Anterior cingulate cortex (tissue), 58 donors: ENCODE data around the gene PNPO.
"Not testable (repeated sequence)": the region's sequence is repeated elsewhere in the genome, so short reads cannot be mapped to it uniquely, and the experiment has no call there.

ENCODE experiments used
- DNase-seq, 58 donors: peaks; one replicate each; lab custom pipeline; 2025; lab: John Stamatoyannopoulos, UW

PNPO gene

DNA sequence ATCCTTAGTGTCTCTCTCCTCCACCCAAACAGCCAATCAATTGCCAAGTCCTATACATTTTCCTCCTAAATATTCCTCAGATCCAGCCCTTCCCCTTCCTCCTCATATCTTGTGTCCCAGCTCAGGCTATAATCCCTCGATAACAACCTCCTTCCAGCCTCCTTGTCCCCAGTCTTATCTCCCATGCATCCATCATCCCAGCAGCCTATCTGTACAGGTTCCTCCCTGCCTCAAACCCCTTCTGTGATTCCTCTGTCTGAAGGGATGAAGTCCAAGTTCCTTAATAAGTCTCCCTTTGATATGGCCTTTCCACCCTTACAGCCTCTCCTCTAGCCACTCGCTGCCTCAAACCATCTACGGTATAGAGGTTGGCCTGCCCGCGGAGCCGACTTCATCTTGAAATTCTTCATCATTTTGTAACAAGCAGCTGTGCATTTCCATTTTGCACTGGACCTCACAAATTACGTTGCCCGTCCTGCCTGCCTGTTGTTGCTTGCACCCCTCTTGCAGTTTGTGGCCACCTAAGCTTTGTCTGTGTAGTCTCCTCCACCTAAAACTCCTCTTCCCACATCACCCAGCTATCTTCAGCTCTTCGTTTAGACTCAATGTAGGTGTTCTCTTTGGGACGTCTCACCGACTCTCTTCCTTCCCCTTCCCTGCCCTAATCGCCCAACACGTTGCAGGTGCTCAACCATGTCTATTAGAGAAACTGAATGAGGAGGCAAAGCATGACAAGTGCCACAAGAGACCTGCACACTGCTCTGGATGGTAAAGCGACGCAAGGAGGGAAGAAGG is 28.8 kb downstream of the PNPO start:
- DNase-seq, result peak in 1 of 58 donors; percentile 20

DNA sequence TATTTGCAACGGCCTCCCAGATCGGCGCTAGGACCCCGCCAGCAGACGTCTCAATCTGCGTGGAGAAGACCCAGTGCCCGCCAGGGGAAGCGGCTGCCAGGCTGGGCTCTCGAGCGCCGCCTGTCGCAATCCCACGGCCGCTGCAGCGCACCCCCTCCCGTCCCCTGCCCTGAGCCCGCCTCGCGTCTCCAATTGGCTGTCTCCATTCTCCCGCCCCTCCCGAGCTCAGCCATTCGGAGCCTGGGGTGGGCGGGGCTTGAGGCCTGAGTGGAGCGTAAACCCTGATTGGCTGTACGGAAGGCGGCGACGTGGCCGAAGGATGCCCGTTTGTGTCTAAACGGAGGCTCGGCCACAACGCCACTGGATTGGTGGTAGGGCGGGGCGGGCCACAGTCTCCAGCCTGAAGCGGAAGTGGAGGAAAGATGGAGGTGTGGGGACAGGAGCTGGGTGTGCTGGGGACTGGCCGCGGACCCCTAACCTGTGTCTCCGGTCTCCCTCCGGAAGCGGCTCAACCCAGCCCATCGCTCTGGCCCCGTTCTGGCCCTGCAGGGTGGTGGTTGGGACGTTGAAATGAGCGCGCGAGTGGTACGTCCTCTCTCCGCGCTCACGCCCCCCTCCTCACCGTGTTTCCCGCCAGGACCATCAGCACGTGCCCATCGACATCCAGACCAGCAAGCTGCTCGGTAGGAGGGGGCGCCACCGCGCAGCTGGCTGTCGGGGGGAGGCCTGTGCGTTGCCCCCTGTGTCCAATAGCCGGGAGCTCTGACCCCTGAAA is 29.5 kb downstream of the PNPO start, which contains the start of gene CDK5RAP3:
TSS of gene CDK5RAP3 (plus strand) at position 389 of the 775 bp plus-strand sequence. CDS start at position 423, 34 bp downstream.
- peak; percentile 78 to 100 (median 99) for DNase-seq

DNA sequence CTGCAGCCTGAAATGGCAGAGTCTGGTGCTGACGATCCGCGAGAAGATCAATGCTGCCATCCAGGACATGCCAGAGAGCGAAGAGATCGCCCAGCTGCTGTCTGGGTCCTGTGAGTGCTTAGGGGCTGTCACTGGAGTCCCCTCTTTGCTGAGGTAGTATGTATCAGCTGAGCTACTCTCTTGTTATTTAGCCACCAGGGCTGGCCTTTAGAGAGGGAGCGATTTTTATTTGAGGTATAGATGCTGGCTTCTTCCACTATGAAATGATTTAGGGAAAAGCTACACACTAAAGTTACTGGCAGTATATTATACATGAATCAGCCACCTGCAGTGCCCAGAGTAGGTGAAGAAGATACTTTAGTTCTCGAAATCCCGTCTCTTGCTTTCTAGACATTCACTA is 32.2 kb downstream of the PNPO start:
- DNase-seq, result no peak

DNA sequence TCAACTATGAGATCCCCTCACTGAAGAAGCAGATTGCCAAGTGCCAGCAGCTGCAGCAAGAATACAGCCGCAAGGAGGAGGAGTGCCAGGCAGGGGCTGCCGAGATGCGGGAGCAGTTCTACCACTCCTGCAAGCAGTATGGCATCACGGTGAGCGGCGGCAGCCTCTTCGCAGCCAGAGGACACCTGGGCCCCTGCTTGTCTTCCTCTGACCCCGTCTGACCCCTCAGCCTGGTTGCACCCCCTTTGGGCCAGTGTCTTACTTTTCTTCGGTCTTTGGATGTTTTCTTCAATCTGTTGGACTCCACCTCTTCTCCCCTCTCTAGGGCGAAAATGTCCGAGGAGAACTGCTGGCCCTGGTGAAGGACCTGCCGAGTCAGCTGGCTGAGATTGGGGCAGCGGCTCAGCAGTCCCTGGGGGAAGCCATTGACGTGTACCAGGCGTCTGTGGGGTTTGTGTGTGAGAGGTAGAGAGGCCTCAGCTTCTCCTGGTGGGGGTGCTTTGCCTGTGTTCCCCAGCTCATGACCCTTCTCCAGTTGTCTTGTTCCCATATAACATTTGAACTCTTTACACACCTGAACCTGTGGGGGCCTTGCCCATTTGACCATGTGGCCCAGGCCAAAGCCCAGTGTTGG is 33.9 kb downstream of the PNPO start:
- no peak for DNase-seq

DNA sequence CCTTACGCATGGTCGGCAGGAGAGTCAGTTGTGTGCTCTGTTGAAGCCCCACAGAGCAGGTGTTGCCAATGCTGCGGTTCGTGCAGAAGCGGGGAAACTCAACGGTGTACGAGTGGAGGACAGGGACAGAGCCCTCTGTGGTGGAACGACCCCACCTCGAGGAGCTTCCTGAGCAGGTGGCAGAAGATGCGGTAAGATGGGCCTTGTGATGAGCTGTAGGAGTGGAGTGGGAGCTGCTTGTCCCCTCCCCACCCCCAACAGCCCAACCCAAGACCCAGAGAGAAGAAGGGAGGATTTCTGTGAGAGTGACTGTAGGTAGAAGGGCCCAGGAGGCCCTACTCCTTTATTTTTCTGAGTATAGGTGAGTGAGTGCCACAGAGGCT is 34.4 kb downstream of the PNPO start:
- DNase-seq, result no peak

DNA sequence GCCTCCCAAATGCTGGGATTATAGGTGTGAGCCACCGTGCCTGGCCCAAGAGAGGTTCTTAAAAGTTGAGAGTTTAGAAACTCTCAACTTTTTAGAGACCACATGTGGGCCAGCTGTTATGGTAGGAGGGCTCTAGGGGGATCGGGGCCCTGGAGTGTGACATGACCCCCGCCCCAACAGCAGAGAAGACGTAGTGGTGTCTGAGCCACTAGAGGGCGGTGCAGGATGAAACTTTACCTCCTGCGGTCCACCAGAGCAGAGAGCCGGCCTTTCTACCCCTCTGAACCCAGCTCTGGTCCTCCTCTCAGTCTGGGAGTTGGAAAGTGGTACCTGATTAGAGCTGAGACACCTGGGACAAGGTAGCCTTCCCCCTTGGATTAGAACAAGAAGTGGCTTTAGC is 37.0 kb downstream of the PNPO start:
- DNase-seq, result peak in 35 of 58 donors; percentile 3 to 65 (median 24)

DNA sequence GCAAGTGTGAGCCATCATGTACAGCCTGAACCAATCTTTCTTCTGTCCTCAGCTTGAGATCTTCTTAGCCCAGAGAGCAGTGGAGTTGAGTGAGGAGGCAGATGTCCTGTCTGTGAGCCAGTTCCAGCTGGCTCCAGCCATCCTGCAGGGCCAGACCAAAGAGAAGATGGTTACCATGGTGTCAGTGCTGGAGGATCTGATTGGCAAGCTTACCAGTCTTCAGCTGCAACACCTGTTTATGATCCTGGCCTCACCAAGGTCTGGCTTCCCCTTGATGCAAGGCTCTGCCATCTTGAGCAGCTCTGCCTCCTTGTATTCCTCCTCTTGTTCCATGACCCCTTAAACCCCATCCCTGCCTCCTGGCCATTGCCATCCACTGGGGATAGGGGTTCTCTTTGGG is 39.2 kb downstream of the PNPO start:
- DNase-seq, result no peak

DNA sequence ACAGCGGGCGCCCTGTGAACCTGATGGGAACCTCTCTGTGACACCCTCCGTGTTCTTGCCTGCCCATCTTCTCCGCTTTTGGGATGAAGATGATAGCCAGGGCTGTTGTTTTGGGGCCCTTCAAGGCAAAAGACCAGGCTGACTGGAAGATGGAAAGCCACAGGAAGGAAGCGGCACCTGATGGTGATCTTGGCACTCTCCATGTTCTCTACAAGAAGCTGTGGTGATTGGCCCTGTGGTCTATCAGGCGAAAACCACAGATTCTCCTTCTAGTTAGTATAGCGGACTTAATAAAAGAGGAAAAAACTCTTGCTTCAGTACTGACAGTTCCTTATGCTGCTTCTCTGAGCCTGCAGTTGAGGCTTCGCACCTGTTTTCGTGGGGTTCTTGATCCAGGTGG is 40.1 kb downstream of the PNPO start:
- DNase-seq, result no peak

DNA sequence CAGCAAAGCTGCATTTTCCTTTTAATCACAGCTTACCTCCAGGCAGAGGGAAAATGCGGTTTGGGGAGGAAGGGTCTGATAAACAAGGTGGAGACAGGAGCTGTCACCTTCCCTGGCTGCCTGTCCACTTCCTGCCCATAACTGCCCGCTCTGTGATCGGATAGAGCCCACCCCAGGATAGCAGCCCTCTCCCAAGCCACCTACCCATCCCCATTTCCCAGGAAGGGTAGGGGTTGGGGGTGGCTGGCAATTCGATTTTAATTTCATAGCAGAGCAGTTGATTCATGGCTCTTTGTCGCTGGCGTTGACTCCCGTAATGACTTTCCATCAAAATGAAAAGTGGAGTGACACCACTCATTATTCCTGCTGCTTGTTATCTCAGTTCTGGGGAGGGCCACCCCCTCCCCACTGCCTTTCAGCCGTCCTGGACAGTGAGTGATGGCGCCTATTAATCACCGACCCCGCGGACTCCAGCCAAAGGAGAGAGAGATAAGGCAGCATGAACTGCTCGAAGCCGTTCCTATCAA is 40.8 kb downstream of the PNPO start:
- DNase-seq, result no peak

DNA sequence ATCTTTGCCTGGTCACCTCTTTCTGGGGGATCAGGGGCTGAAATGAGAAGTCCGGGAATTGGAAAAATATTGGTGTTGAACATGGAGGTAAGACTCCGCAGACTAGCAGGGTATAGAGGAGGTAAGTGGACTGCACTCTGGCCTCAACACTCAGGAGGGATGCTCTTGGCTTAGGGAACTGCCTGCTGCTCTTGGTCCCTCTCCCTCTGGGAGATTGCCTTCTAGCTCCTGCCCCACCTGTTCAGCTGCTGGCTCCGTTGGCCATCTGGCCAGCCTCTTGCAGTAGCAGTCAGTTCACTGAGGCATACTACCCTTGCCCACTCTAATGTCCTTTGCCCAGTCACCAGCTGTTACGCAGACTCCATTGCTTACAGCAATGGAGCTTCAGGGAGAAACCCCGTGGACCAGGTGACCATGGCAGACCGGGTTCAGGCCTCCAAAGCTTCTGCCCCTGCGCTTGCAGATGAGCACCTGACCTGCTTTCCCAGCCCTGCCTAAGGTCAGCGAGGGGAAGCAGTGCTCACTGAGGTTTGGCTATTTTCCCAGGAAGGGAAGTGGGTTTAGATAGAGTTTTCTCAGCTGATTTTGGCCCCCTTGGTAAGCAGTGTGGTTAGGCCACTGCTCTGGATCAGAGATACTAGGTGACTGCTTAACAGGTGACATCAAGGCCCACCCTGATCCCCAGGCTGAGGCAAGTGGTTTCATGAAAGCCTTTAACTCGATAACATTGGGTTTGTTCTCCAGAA is 41.4 kb downstream of the PNPO start:
- no peak for DNase-seq

DNA sequence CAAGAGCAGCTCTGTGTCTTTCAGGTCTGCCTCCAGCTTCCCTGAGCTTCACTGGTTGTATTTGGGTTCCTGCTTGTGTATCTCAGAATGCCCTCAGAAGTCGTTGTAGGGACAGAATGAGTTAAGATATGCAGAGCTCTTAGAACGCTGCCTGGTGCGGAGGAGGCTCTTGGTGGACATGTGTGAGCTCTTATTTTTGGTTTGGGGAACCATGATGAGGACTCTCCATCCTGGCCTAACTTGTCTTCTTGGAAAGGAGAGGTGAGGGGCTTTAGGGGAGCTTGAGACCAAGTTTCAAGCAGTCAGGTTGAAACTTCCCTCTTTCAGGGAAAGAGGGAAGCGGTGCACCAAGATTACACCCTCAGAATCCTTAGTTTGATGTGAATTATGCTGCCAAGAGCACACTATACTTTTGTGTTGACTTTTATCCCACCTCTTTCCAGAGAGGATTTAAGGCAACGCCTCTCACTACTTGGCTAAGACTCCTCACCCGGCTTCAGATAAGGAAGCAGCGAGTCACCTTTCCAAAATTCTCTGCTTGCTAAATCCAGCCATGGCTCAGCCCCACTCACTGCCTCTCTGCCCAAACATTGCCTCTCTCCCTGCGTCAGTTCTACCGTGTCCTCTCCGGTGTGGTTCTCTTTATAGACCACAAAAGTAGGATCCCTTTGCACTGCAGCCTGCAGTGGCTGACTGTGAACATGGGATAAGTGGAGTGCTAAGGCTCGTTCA is 42.3 kb downstream of the PNPO start:
- peak in 10 of 58 donors; percentile 7 to 34 (median 18) for DNase-seq

DNA sequence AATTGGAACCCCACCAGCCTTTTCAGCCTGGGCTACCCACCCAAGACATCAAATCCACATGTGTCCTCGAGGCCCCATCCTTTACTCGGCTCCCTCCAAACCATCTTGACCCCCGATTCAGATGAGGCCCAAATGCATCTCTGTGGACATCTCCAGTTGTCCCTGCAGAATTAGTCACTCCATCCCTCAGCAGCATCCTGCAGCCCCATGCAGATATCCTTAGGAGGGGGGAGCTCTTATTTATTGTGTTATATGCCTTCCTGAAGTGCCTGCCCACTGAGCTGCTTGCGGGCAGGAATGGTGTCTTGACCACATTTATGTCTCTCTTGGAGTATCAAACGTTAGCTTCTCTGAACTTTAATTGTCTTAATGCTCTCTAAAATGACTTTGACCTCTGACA is 45.1 kb downstream of the PNPO start:
- DNase-seq, result no peak

DNA sequence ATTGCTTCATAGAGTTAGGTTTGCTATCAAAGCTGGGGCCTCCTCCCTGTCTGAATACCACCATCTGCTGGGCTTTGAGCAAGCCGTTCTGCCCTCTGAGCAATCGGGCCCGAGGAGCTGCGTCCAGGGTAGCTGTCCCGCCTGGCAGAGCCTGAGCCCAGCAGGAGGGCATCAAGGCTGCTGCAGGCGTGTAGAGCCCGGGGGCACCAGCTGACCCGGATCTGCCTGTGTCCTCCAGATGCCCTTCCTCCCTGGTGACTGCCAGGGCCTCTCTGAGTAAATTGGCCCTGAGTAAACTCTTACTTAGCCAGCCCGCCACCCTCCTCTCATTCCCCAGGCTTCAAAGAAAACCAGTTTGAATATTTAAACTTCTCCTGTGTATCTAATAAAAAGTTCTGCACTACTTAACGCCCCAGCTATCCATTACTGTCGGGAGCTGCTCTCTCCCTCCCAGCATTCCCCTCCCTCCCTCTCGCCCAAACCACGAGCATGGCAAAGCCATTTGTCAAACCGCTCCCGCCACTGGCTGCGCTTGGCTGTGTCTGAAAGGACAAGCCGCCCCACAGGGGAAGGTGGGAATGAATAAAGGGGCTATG is 46.0 kb downstream of the PNPO start:
- peak in 17 of 58 donors; percentile 8 to 52 (median 24) for DNase-seq

DNA sequence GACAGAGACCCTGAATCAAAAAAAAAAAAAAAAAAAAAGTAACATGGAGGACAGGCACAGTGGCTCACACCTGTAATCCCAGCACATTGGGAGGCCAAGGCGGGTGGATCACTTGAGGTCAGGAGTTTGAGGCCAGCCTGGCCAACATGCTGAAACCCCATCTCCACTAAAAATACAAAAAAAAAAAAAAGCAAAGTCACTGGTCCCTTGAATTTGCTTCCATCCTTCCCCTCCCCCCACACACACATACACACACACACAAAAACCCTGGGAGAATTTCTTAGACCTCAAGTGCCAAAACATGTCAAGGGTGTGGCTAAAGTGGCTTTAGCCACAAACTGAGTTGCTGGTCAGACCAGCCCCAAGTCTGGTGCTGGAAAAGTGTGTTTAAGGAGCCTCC is 47.1 kb downstream of the PNPO start:
- DNase-seq, result not testable (repeated sequence)

DNA sequence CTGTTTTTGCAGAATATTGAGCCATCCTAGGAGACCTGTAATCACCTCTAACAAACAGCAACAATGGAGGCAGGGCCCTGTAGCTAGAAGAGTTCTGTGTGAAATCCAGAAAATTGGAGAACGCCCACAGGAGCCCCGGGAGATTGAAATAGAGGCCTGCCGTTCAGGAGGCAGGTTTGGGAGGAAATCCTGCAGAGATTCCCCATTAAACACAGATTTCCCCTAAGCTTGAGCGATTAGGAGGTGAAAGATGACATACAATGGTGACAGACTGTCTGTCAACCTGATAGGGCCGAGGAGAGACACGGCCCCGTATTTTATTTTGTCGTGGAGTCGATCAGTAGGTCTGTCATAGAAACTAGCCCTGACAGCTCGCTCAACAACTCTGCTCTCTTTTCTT is 47.8 kb downstream of the PNPO start:
- DNase-seq, result no peak

DNA sequence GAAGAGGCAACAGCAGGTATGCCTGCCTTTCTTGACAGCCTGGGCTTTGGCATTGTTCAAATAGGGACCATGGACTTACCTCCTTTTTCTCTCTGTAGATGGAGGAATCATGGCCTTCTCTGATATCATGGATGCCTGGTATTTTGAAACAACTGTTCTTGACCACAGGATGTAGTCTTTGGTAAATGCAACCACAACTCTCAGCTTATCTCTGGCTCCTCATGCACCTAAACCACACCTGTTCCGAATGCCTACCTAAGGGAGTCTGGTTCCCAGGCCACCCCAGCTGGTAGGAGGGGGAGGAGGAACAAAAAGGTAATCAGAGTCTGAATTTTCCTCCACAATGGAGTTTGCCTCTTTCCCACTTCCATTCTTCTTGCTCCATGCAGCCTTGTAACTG is 48.3 kb downstream of the PNPO start:
- no peak for DNase-seq

DNA sequence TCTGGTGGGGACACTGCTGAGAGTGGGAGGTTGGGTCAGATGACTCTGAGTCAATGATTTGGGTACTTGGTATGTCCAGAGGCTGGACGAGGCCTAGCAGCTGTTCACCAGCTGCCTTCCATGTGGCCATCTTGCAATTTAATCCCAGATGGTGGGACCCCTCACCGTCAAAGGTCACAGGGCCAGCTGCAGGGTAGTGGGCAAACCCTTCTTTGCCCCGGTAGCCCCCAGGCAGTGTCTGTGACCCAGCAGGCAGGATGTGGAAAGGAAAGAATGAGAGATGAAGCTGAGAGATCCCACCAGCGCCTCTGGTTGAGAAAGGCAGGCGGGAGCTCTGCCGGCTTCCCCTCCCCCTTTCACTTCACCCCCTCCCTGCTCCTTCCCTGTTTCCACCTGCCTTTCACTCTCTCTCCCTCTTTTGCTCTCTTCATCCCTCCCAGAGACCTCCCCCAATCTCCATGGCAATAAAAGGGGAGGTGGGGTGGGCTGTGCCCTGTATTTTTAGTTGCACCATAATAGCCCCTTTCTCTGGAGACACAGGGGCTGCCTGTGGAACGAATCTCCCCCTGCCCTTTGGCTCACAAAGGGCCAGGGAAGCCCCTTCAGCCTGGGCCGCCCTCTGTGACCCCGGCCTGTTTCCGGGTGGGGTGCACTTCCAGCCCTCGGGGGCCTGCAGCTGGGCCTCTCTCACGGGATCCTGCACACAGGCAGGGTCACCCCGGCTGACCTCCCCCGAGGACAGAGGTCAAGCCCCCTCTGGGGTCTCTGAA is 49.8 kb downstream of the PNPO start:
- DNase-seq, result no peak

DNA sequence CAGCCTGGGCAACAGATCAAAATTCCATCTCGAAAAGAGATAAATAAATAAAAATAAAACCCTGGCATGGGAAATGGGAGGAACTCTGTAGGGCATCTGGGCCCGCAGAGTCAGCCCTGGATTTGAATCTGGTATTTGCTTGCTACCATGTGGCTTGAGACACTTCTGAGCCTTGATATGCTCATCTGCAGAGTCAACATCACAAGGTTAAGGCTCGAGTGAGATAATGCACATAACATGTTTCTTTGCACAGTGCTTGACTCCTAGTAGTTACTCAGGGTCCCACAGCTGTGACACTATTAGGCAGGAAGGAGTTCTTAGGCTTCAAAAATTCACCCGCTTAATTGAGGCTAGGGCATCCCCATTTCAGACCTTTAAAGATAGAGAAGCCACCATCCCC is 50.8 kb downstream of the PNPO start:
- DNase-seq, result no peak
